ENCODE data around the gene LILRA2.
"Not testable (repeated sequence)": the region's sequence is repeated elsewhere in the genome, so short reads cannot be mapped to it uniquely, and the experiment has no call there.

LILRA2 gene

DNA sequence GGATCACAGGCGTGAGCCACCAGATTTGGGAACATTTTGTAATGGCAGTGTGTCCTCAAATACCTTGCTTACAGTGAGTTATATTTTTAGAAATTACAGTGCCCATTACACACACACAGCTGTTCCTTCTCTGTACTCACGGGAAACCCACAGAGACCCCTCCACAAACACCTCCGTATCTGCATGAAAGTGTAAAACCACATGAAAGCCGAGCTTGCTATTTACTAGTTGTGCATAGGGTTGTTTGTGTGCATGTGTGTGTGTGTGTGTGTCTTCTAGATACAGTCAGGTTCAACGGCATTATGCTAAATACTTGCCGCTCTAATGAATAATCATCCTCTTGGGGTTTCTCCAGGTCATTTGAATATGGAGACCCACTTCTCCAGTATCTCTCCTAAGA is 22.3 kb upstream of the LILRA2 start:
- no peaks in the 10 kb centered on the region for H3K36me3 ChIP-seq (ENCODE audit: insufficient read depth, low read length)
- H3K9me3 ChIP-seq (ENCODE audit: low read length), result no peaks in the 10 kb centered on the region
- no peaks in the 10 kb centered on the region for H3K27me3 ChIP-seq (ENCODE audit: control insufficient read depth in 1 of 2, insufficient read depth in 2 of 2, low read length in 2 of 2)
- no peak overlapping the region for H3K27ac ChIP-seq (ENCODE audit: low read depth, low read length)
- H3K9ac ChIP-seq (ENCODE audit: low read length), result no peak overlapping the region
- no peak overlapping the region for H3K4me3 ChIP-seq (ENCODE audit: low read depth in 1 of 2, low read length in 2 of 2)
- no peaks in the 10 kb centered on the region for H3K4me1 ChIP-seq (ENCODE audit: insufficient read depth, low read length)

DNA sequence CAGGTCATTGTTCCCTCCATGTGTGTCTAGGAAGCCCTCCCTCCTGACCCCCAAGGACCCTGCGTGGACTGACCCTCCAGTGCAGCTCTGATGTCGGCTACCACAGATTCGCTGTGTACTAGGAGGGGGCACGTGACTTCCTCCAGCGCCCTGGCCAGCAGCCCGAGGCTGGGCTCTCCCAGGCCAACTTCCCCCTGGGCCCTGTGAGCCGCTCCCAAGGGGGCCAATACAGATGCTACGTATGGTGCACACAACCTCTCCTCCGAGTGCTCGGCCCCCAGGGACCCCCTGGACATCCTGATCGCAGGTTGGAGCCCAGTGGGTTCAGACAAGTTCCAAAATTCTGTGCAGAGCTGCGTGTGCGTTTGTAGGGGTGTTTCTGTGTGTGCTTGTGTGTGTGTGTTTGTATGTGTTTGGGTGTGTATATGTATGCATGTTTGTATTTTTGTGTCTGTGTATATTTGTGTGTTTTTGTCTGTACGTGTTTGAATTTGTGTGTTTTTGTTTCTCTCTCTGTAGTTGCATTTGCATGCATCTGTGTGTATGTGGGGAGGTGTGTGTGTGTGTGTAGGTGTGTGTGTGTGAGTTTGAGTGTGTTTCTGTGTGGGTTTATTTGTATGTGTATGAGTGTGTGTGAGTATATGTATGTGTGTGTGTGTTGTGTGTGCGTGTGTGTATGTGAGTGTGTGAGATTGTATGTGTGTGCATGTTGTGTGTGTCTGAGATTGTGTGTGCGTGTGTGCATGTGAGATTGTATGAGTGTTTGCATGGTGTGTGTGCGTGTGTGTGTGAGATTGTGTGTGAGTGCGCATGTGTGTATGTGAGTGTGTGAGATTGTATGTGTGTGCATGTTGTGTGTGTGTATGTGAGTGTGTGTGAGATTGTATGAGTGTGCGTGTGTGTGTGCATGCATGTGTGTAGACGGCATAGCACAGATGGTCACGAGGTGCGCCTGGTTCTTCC is 21.4 kb upstream of the LILRA2 start:
- no peaks in the 10 kb centered on the region for H3K36me3 ChIP-seq (ENCODE audit: insufficient read depth, low read length)
- no peaks in the 10 kb centered on the region for H3K27me3 ChIP-seq (ENCODE audit: control insufficient read depth in 1 of 2, insufficient read depth in 2 of 2, low read length in 2 of 2)
- no peaks in the 10 kb centered on the region for H3K9me3 ChIP-seq (ENCODE audit: low read length)
- no peak overlapping the region for H3K27ac ChIP-seq (ENCODE audit: low read depth, low read length)
- no peaks in the 10 kb centered on the region for H3K4me1 ChIP-seq (ENCODE audit: insufficient read depth, low read length)
- no peak overlapping the region for H3K9ac ChIP-seq (ENCODE audit: low read length)
- H3K4me3 ChIP-seq (ENCODE audit: low read depth in 1 of 2, low read length in 2 of 2), result no peak overlapping the region

GRCh38 chr19:54552913-54553310 is 20.7 kb upstream of the LILRA2 start:
- Histone ChIP-seq H3K4me1 (ENCODE audit: insufficient read depth, low read length) (no peaks in the 10 kb centered on the region), H3K27ac (ENCODE audit: low read depth, low read length) (no peak overlapping the region), H3K27me3 (ENCODE audit: control insufficient read depth in 1 of 2, insufficient read depth in 2 of 2, low read length in 2 of 2) (no peaks in the 10 kb centered on the region), H3K9ac (ENCODE audit: low read length) (no peak overlapping the region), H3K36me3 (ENCODE audit: insufficient read depth, low read length) (no peaks in the 10 kb centered on the region), H3K4me3 (ENCODE audit: low read depth in 1 of 2, low read length in 2 of 2) (no peak overlapping the region), H3K9me3 (ENCODE audit: low read length) (no peaks in the 10 kb centered on the region)

GRCh38 chr19:54554006-54554405 is 19.6 kb upstream of the LILRA2 start:
- Histone ChIP-seq H3K27me3 (ENCODE audit: control insufficient read depth in 1 of 2, insufficient read depth in 2 of 2, low read length in 2 of 2) (no peaks in the 10 kb centered on the region), H3K4me3 (ENCODE audit: low read depth in 1 of 2, low read length in 2 of 2) (no peak overlapping the region), H3K9ac (ENCODE audit: low read length) (no peak overlapping the region), H3K27ac (ENCODE audit: low read depth, low read length) (no peak overlapping the region), H3K36me3 (ENCODE audit: insufficient read depth, low read length) (no peaks in the 10 kb centered on the region), H3K4me1 (ENCODE audit: insufficient read depth, low read length) (no peaks in the 10 kb centered on the region), H3K9me3 (ENCODE audit: low read length) (no peaks in the 10 kb centered on the region)

DNA sequence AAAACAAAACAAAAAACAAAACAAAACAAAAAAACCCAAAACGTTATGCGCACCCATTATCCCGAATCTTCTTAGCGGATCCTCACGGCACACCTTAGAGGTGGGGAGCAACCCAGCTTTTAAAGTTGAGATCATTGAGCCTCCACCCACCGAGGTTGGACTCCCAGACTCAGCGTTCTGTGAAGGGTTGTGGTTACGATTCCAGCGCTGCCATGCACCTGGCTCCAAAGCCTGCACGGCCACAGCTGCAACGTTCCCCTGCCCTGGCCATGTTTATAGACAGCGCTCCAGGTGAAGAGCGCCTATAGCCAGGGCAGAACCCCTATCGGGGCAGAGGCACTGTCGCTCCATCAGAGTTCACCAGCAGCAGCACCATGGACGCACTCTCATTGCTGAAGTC is 18.7 kb upstream of the LILRA2 start:
- Histone ChIP-seq H3K4me3 (ENCODE audit: low read depth in 1 of 2, low read length in 2 of 2) (no peak overlapping the region), H3K4me1 (ENCODE audit: insufficient read depth, low read length) (no peaks in the 10 kb centered on the region), H3K27me3 (ENCODE audit: control insufficient read depth in 1 of 2, insufficient read depth in 2 of 2, low read length in 2 of 2) (no peaks in the 10 kb centered on the region), H3K27ac (ENCODE audit: low read depth, low read length) (no peak overlapping the region), H3K9ac (ENCODE audit: low read length) (no peak overlapping the region), H3K36me3 (ENCODE audit: insufficient read depth, low read length) (no peaks in the 10 kb centered on the region), H3K9me3 (ENCODE audit: low read length) (no peaks in the 10 kb centered on the region)

GRCh38 chr19:54556194-54556593 is 17.4 kb upstream of the LILRA2 start:
- no peaks in the 10 kb centered on the region for H3K4me1 ChIP-seq (ENCODE audit: insufficient read depth, low read length)
- H3K9ac ChIP-seq (ENCODE audit: low read length), result no peak overlapping the region
- no peak overlapping the region for H3K4me3 ChIP-seq (ENCODE audit: low read depth in 1 of 2, low read length in 2 of 2)
- H3K36me3 ChIP-seq (ENCODE audit: insufficient read depth, low read length), result no peaks in the 10 kb centered on the region
- no peaks in the 10 kb centered on the region for H3K9me3 ChIP-seq (ENCODE audit: low read length)
- H3K27ac ChIP-seq (ENCODE audit: low read depth, low read length), result no peak overlapping the region
- H3K27me3 ChIP-seq (ENCODE audit: control insufficient read depth in 1 of 2, insufficient read depth in 2 of 2, low read length in 2 of 2), result no peaks in the 10 kb centered on the region

DNA sequence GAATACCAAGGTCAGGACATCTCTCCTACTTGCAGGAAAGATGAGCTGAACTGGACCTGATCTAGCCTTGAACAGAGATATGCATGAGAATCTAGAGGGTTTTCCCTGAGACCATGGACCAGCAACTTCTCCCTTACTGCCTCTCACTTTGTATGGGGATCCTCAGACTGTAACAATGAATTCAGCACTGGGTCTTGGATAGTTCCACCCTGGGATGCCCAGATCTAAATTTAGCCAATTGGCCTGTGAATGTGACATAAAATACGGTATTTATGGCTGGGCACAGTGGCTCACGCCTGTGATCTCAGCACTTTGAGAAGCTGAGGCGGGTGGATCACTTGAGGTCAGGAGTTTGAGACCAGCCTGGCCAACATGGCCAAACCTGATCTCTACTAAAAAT is 15.3 kb upstream of the LILRA2 start:
- H3K27ac ChIP-seq (ENCODE audit: low read depth, low read length), result no peak overlapping the region
- no peak overlapping the region for H3K9ac ChIP-seq (ENCODE audit: low read length)
- H3K4me1 ChIP-seq (ENCODE audit: insufficient read depth, low read length), result no peaks in the 10 kb centered on the region
- no peaks in the 10 kb centered on the region for H3K27me3 ChIP-seq (ENCODE audit: control insufficient read depth in 1 of 2, insufficient read depth in 2 of 2, low read length in 2 of 2)
- no peaks in the 10 kb centered on the region for H3K9me3 ChIP-seq (ENCODE audit: low read length)
- no peak overlapping the region for H3K4me3 ChIP-seq (ENCODE audit: low read depth in 1 of 2, low read length in 2 of 2)
- H3K36me3 ChIP-seq (ENCODE audit: insufficient read depth, low read length), result no peaks in the 10 kb centered on the region

- no peak overlapping the region for H3K4me3 ChIP-seq (ENCODE audit: low read depth in 1 of 2, low read length in 2 of 2)
- H3K4me1 ChIP-seq (ENCODE audit: insufficient read depth, low read length), result no peaks in the 10 kb centered on the region
- no peaks in the 10 kb centered on the region for H3K27me3 ChIP-seq (ENCODE audit: control insufficient read depth in 1 of 2, insufficient read depth in 2 of 2, low read length in 2 of 2)
- H3K9ac ChIP-seq (ENCODE audit: low read length), result no peak overlapping the region
- no peaks in the 10 kb centered on the region for H3K9me3 ChIP-seq (ENCODE audit: low read length)
- no peak overlapping the region for H3K27ac ChIP-seq (ENCODE audit: low read depth, low read length)
- H3K36me3 ChIP-seq (ENCODE audit: insufficient read depth, low read length), result no peaks in the 10 kb centered on the region
Observed at GRCh38 chr19:54560881-54561385, 12.7 kb upstream of the LILRA2 start.

DNA sequence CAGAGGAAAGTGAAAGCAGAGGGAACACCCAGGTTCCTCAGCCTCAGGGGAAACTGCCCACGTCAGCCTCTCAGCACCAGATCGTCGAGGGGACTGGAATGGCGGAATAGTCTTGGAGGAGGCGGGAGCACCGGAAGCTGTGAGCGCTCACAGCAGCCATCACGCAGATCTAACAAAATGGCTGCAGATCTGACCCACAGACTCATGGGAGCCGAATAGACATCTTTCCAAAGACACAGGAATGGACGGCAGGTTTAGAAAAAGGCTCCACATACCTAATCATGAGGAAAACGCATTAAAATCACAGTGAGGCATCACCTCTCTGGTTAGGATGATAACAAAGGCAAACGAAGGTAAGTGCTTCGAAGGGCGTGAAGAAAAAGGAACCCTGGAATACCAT is 11.8 kb upstream of the LILRA2 start:
- Histone ChIP-seq H3K4me1 (ENCODE audit: insufficient read depth, low read length) (no peaks in the 10 kb centered on the region), H3K9ac (ENCODE audit: low read length) (no peak overlapping the region), H3K9me3 (ENCODE audit: low read length) (no peaks in the 10 kb centered on the region), H3K27ac (ENCODE audit: low read depth, low read length) (no peak overlapping the region), H3K36me3 (ENCODE audit: insufficient read depth, low read length) (no peaks in the 10 kb centered on the region), H3K27me3 (ENCODE audit: control insufficient read depth in 1 of 2, insufficient read depth in 2 of 2, low read length in 2 of 2) (no peaks in the 10 kb centered on the region), H3K4me3 (ENCODE audit: low read depth in 1 of 2, low read length in 2 of 2) (no peak overlapping the region)

DNA sequence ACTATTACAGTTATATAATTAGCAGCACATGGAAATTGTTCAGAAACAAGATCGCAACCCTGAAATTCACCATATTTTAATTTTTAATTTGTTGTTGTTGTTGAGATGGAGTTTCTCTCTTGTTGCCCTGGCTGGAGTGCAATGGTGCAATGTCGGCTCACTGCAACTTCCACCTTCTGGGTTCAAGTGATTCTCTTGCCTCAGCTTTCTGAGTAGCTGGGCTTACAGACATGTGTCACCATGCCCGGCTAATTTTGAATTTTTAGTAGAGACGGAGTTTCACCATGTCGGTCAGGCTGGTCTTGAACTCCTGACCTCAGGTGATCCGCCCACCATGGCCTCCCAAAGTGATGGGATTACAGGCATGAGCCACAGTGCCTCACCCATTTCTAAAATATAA is 10.4 kb upstream of the LILRA2 start:
- not testable (repeated sequence) for H3K27ac ChIP-seq (ENCODE audit: low read depth, low read length); H3K4me3 ChIP-seq (ENCODE audit: low read depth in 1 of 2, low read length in 2 of 2); H3K4me1 ChIP-seq (ENCODE audit: insufficient read depth, low read length); H3K9ac ChIP-seq (ENCODE audit: low read length); H3K27me3 ChIP-seq (ENCODE audit: control insufficient read depth in 1 of 2, insufficient read depth in 2 of 2, low read length in 2 of 2); H3K9me3 ChIP-seq (ENCODE audit: low read length); H3K36me3 ChIP-seq (ENCODE audit: insufficient read depth, low read length)

DNA sequence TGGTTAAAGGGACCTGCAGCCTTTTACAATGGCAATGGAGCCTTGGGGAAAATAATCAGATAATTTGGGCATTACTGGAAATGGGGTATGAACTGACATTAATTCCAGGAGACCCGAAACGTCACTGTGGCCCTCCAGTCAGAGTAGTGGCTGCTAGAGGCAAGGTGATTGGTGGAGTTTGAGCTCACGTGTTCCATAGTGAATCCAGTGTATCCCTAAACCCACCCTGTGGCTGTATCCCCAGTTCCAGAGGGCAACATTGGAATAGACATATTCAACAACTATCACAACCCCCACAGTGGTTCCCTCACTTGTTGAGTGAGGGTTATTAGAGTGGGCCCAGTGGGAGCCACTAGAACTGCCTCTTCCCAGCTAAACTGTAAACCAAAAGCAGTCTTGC is 3.3 kb upstream of the LILRA2 start:
- Histone ChIP-seq H3K27me3 (ENCODE audit: control insufficient read depth in 1 of 2, insufficient read depth in 2 of 2, low read length in 2 of 2) (no peaks in the 10 kb centered on the region), H3K36me3 (ENCODE audit: insufficient read depth, low read length) (no peaks in the 10 kb centered on the region), H3K27ac (ENCODE audit: low read depth, low read length) (no peak overlapping the region), H3K9me3 (ENCODE audit: low read length) (no peaks in the 10 kb centered on the region), H3K4me3 (ENCODE audit: low read depth in 1 of 2, low read length in 2 of 2) (no peak overlapping the region), H3K4me1 (ENCODE audit: insufficient read depth, low read length) (no peaks in the 10 kb centered on the region), H3K9ac (ENCODE audit: low read length) (no peak overlapping the region)
